Transverse colon (tissue), 4 donors: ENCODE measurements around the gene SIDT2. TPM values are rescaled to one million over a fixed set of nuclear protein-coding genes. Genes with fewer than 3 reads are reported as not detected.
A peak's percentile ranks its signal among the peaks of the same experiment; 100 is the strongest.

Experiments used
- DNase-seq: peaks from one replicate; pipeline ENCODE4 v3.0.0-alpha.2; 2019
- H3K27ac ChIP-seq, 4 donors: fragments of 200-600 bp; sonication (generic); 2 replicates each; pipeline ENCODE4 v1.5.1; 2016 to 2018; ENCODE audit warnings: inconsistent platforms in 4 of 4
- H3K27me3 ChIP-seq: fragments of 200-600 bp; sonication (generic); 2 replicates; pipeline ENCODE4 v1.5.1; 2017; ENCODE audit warnings: inconsistent platforms
- H3K36me3 ChIP-seq, 4 donors: fragments of 200-600 bp; sonication (generic); 2 replicates each; pipeline ENCODE4 v1.5.1; 2017 to 2019; ENCODE audit warnings: inconsistent platforms in 4 of 4
- H3K4me1 ChIP-seq, 4 donors: fragments of 200-600 bp; sonication (generic); 2 replicates each; pipeline ENCODE4 v1.5.1; 2017 to 2020; ENCODE audit warnings: inconsistent platforms in 4 of 4
- H3K4me3 ChIP-seq, 4 donors: fragments of 200-600 bp; sonication (generic); 1 replicate in 1 of 4; 2 replicates in 3 of 4; pipeline versions ENCODE4 v1.5.1 to v1.6.1; 2017 to 2019; ENCODE audit warnings: inconsistent platforms in 4 of 4
- H3K9me3 ChIP-seq, 2 donors: fragments of 200-600 bp; sonication (generic); 2 replicates each; pipeline ENCODE4 v1.5.1; 2017 to 2019; ENCODE audit warnings: inconsistent platforms in 2 of 2
- CTCF ChIP-seq, 5 experiments: fragments of 200-600 bp in 3 of 5; fragments of 450-650 bp in 2 of 5; sonication (generic) in 3 of 5; IDR thresholded peaks; 1 replicate in 2 of 5; 2 replicates in 3 of 5; pipeline ENCODE4 v1.5.1; 2016 to 2017; ENCODE audit warnings: antibody characterized with exemption in 5 of 5, inconsistent platforms in 3 of 5, mild to moderate bottlenecking in 2 of 5, moderate library complexity in 1 of 5
- EP300 ChIP-seq: sonication (generic); formaldehyde crosslinking; IDR thresholded peaks from one replicate; pipeline ENCODE4 v1.6.1; 2017; ENCODE audit warnings: antibody characterized with exemption, low read depth
- POLR2A ChIP-seq: fragments of 450-650 bp; IDR thresholded peaks from one replicate; pipeline ENCODE4 v1.6.1; 2016; ENCODE audit warnings: antibody characterized with exemption, mild to moderate bottlenecking, moderate library complexity
- POLR2AphosphoS5 ChIP-seq, 3 donors: sonication (generic); formaldehyde crosslinking; IDR thresholded peaks; one replicate each; pipeline ENCODE4 v1.6.1; 2016; ENCODE audit warnings: antibody characterized with exemption in 3 of 3
- WGBS, 2 donors: methylation state at CpG; one replicate each; pipeline ENCODE4 v1.1.5; 2018; ENCODE audit warnings: low coverage in 1 of 2; 5-methylcytosine and 5-hydroxymethylcytosine counted together
- in situ Hi-C, 4 donors: fragments of 200-750 bp; cut with MboI; loops; one replicate each; pipeline versions ENCODE4 v1.15.0 to v1.15.1; 2017; ENCODE audit warnings: low sequenced_read_pairs in 3 of 4, low pct_ligation_motif_present in 1 of 4, low pct_unique_long_range_greater_than_20kb in 1 of 4
- intact Hi-C: fragments of 100-400 bp; cut with DNase I; formaldehyde crosslinking; loops from one replicate; pipeline ENCODE4 v1.15.1; 2023; ENCODE audit warnings: low total_unique reads
- total RNA-seq, 4 donors: library from RNA; depleted of rRNA; stranded (reverse); fragments of >200 nt; gene quantifications; one replicate each; pipeline ENCODE4 v1.1.0, GENCODE V29; 2016

SIDT2 gene
- total RNA-seq, 4 donors from 2014 or later = 68.1 to 95.0 (median 78.2) TPM

GRCh38 chr11:117183724-117184349 is 5.3 kb downstream of the SIDT2 start:
- no peak for TF ChIP-seq EP300
- no peak for TF ChIP-seq POLR2A
- no peak for TF ChIP-seq POLR2AphosphoS5 (IDR thresholded peaks at IDR 0.05)
- TF ChIP-seq CTCF (IDR thresholded peaks at IDR 0.05) = no peak
- no peak for DNase-seq
- intact Hi-C loops = loop anchor here (5.0 kb wide), 1 partner anchor 43 kb away; no protein-coding TSS in a partner anchor
- peaks cover 0 to 16% (median 3%) of the 10 kb centered on the region in 4 donors for H3K36me3 ChIP-seq
- in situ Hi-C loops = loop anchor here in 1 of 4 donors (5.0 kb wide), 1 partner anchor 43 kb away; no protein-coding TSS in a partner anchor
- 75 to 78% methylated on average over 6 to 11 of the region's 11 CpGs for WGBS, 2 donors
- H3K27ac ChIP-seq = peak overlapping the region in 2 of 4 donors; percentile 0 to 59
- no peaks in the 10 kb centered on the region for H3K9me3 ChIP-seq
- no peak overlapping the region for H3K4me3 ChIP-seq
- H3K27me3 ChIP-seq = no peaks in the 10 kb centered on the region
- peaks cover 12 to 42% (median 18%) of the 10 kb centered on the region in 4 donors for H3K4me1 ChIP-seq

- intact Hi-C loops (no loop called here), in situ Hi-C loops (no loop called here)
- peaks cover 0 to 27% (median 9%) of the 10 kb centered on the region in 4 donors for H3K36me3 ChIP-seq
Measured at GRCh38 chr11:117185736-117186430, 7.3 kb downstream of the SIDT2 start.

GRCh38 chr11:117186431-117186761 is 7.9 kb downstream of the SIDT2 start:
- Histone ChIP-seq H3K4me1 (peaks cover 0 to 23% (median 3%) of the 10 kb centered on the region in 4 donors), H3K27ac (peak overlapping the region; percentile 47 to 59 (median 52)), H3K9me3 (no peaks in the 10 kb centered on the region), H3K27me3 (no peaks in the 10 kb centered on the region), H3K36me3 (peaks cover 0 to 27% (median 9%) of the 10 kb centered on the region in 4 donors), H3K4me3 (no peak overlapping the region)
- TF ChIP-seq EP300 = no peak
- TF ChIP-seq POLR2A = no peak
- TF ChIP-seq POLR2AphosphoS5 (IDR thresholded peaks at IDR 0.05) = no peak
- no peak for TF ChIP-seq CTCF (IDR thresholded peaks at IDR 0.05)
- in situ Hi-C loops = no loop called here
- intact Hi-C loops = no loop called here
- WGBS, 2 donors = 97% methylated on average over 4 of the region's 4 CpGs; no CpG with 5 or more reads in 1 of the 2 donors
- DNase-seq = no peak

More at GRCh38 chr11:117185736-117186430, 7.3 kb downstream of the SIDT2 start:
- WGBS, 2 donors = 87 to 100% methylated on average over 1 to 5 of the region's 5 CpGs
- H3K9me3 ChIP-seq = no peaks in the 10 kb centered on the region
- no peak for TF ChIP-seq POLR2AphosphoS5 (IDR thresholded peaks at IDR 0.05)
- TF ChIP-seq POLR2A = no peak
- DNase-seq = no peak
- peak overlapping the region; percentile 47 to 59 (median 52) for H3K27ac ChIP-seq
- no peaks in the 10 kb centered on the region for H3K27me3 ChIP-seq
- no peak overlapping the region for H3K4me3 ChIP-seq
- H3K4me1 ChIP-seq = peaks cover 3 to 26% (median 7%) of the 10 kb centered on the region in 4 donors

- peaks cover 0 to 23% (median 0%) of the 10 kb centered on the region in 4 donors for H3K4me1 ChIP-seq
- no peaks in the 10 kb centered on the region for H3K27me3 ChIP-seq
- DNase-seq = no peak
- in situ Hi-C loops = no loop called here
- H3K36me3 ChIP-seq = peaks cover 0 to 27% (median 9%) of the 10 kb centered on the region in 4 donors
- 74 to 81% methylated on average over 4 to 6 of the region's 6 CpGs for WGBS, 2 donors
- H3K27ac ChIP-seq = peak overlapping the region in 3 of 4 donors; percentile 8 to 59 (median 48)
- H3K4me3 ChIP-seq = no peak overlapping the region
- H3K9me3 ChIP-seq = no peaks in the 10 kb centered on the region
- intact Hi-C loops = no loop called here
- TF ChIP-seq EP300 (no peak), POLR2A (no peak), POLR2AphosphoS5 (IDR thresholded peaks at IDR 0.05) (no peak), CTCF (IDR thresholded peaks at IDR 0.05) (no peak)
Measured at GRCh38 chr11:117187007-117187406, 8.5 kb downstream of the SIDT2 start.
